Smooth muscle cell (in vitro differentiated cells): ENCODE data around the gene CCDC106. TPM values are rescaled to one million over a fixed set of nuclear protein-coding genes. Genes with fewer than 3 reads are reported as not detected.

Experiments used
- DNase-seq: peaks from one replicate; lab custom pipeline; 2025; ENCODE audit not compliant: unreplicated experiment; lab: John Stamatoyannopoulos, UW
- H2AFZ ChIP-seq: fragments of 200-600 bp; sonication (generic); 2 replicates; pipeline ENCODE4 v1.6.0; 2016; ENCODE audit warnings: antibody characterized with exemption, low read depth, mild to moderate bottlenecking
- H3F3A ChIP-seq: fragments of 200-600 bp; sonication (generic); 2 replicates; pipeline ENCODE4 v1.6.0; 2017; ENCODE audit warnings: antibody characterized with exemption, low read depth
- H3K27ac ChIP-seq: fragments of 200-600 bp; sonication (generic); 2 replicates; pipeline ENCODE4 v1.5.1; 2016; ENCODE audit warnings: low read depth, mild to moderate bottlenecking
- H3K27me3 ChIP-seq: fragments of 200-600 bp; sonication (generic); 2 replicates; pipeline ENCODE4 v1.6.1; 2016; ENCODE audit warnings: low read depth, mild to moderate bottlenecking
- H3K36me3 ChIP-seq: fragments of 200-600 bp; sonication (generic); 2 replicates; pipeline ENCODE4 v1.5.1; 2016; ENCODE audit warnings: low read depth
- H3K4me1 ChIP-seq: fragments of 200-600 bp; sonication (generic); 2 replicates; pipeline ENCODE4 v1.5.1; 2016; ENCODE audit warnings: low read depth
- H3K4me2 ChIP-seq: fragments of 200-600 bp; sonication (generic); 2 replicates; pipeline ENCODE4 v1.6.0; 2016; ENCODE audit warnings: mild to moderate bottlenecking
- H3K4me3 ChIP-seq: fragments of 200-600 bp; sonication (generic); 2 replicates; pipeline ENCODE4 v1.5.1; 2016; ENCODE audit warnings: mild to moderate bottlenecking
- H3K79me2 ChIP-seq: fragments of 200-600 bp; sonication (generic); 2 replicates; pipeline ENCODE4 v1.6.0; 2016; ENCODE audit warnings: low read depth, mild to moderate bottlenecking
- H3K9ac ChIP-seq: fragments of 200-600 bp; sonication (generic); 2 replicates; pipeline ENCODE4 v1.6.0; 2016; ENCODE audit warnings: low read depth
- H3K9me3 ChIP-seq: fragments of 200-600 bp; sonication (generic); replicated peaks from 2 replicates; pipeline ENCODE4 v1.5.1; 2016; ENCODE audit warnings: low read depth
- H4K20me1 ChIP-seq: fragments of 200-600 bp; sonication (generic); 2 replicates; pipeline ENCODE4 v1.6.0; 2016; ENCODE audit warnings: low read depth
- WGBS: methylation state at CpG from one replicate; pipeline ENCODE4 v1.1.7; 2016; ENCODE audit warnings: low lambda C conversion rate; 5-methylcytosine and 5-hydroxymethylcytosine counted together
- polyA plus RNA-seq: library from polyadenylated mRNA; unstranded; fragments of >200 nt; fragmentation: Nextera tagmentation; extraction: Ambion mirVana; gene quantifications from 2 replicates; pipeline ENCODE4 v1.2.1, GENCODE V29; 2016
- total RNA-seq: library from RNA; depleted of rRNA; stranded (reverse); fragments of >200 nt; gene quantifications from 2 replicates; pipeline ENCODE4 v1.2.3, GENCODE V29; 2014
- TF ChIP-seq, protein P1 (sequence below): fragments of 200-600 bp; sonication (generic); IDR thresholded peaks from 2 replicates; pipeline ENCODE4 v1.5.1; 2017; ENCODE audit warnings: borderline replicate concordance, mild to moderate bottlenecking, antibody characterized with exemption; ENCODE audit not compliant: insufficient read depth, poor library complexity, severe bottlenecking

CCDC106 gene
- total and polyA plus RNA-seq, 2 experiments from 2014 or later, result 6.9 to 18.3 TPM

GRCh38 chr19:55686311-55687050 is 38.5 kb downstream of the CCDC106 start:
- no peaks in the 10 kb centered on the region for H3K27me3 ChIP-seq
- no peaks in the 10 kb centered on the region for H3K9me3 ChIP-seq
- no peak overlapping the region for H2AFZ ChIP-seq
- peaks cover 90% of the 10 kb centered on the region for H4K20me1 ChIP-seq
- TF ChIP-seq, protein P1, sequence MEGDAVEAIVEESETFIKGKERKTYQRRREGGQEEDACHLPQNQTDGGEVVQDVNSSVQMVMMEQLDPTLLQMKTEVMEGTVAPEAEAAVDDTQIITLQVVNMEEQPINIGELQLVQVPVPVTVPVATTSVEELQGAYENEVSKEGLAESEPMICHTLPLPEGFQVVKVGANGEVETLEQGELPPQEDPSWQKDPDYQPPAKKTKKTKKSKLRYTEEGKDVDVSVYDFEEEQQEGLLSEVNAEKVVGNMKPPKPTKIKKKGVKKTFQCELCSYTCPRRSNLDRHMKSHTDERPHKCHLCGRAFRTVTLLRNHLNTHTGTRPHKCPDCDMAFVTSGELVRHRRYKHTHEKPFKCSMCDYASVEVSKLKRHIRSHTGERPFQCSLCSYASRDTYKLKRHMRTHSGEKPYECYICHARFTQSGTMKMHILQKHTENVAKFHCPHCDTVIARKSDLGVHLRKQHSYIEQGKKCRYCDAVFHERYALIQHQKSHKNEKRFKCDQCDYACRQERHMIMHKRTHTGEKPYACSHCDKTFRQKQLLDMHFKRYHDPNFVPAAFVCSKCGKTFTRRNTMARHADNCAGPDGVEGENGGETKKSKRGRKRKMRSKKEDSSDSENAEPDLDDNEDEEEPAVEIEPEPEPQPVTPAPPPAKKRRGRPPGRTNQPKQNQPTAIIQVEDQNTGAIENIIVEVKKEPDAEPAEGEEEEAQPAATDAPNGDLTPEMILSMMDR, result no peak
- no peak overlapping the region for H3K4me2 ChIP-seq
- H3F3A ChIP-seq, result no peaks in the 10 kb centered on the region
- no peak overlapping the region for H3K27ac ChIP-seq
- DNase-seq, result no peak
- H3K79me2 ChIP-seq, result peaks cover 48% of the 10 kb centered on the region
- H3K36me3 ChIP-seq, result no peaks in the 10 kb centered on the region
- 99% methylated on average over 28 of the region's 29 CpGs for WGBS
- no peak overlapping the region for H3K9ac ChIP-seq
- H3K4me1 ChIP-seq, result no peaks in the 10 kb centered on the region
- no peak overlapping the region for H3K4me3 ChIP-seq

- H3K4me2 ChIP-seq, result no peak overlapping the region
- no peak overlapping the region for H2AFZ ChIP-seq
- H4K20me1 ChIP-seq, result peaks cover 86% of the 10 kb centered on the region
- no peaks in the 10 kb centered on the region for H3F3A ChIP-seq
- H3K27ac ChIP-seq, result no peak overlapping the region
- TF ChIP-seq, protein P1, result no peak
- H3K27me3 ChIP-seq, result no peaks in the 10 kb centered on the region
- WGBS, result 98% methylated on average over 22 of the region's 22 CpGs
- no peaks in the 10 kb centered on the region for H3K4me1 ChIP-seq
- no peaks in the 10 kb centered on the region for H3K36me3 ChIP-seq
- H3K79me2 ChIP-seq, result peaks cover 38% of the 10 kb centered on the region
- DNase-seq, result no peak
- H3K9ac ChIP-seq, result no peak overlapping the region
- H3K4me3 ChIP-seq, result no peak overlapping the region
- no peaks in the 10 kb centered on the region for H3K9me3 ChIP-seq
Measured at GRCh38 chr19:55687281-55688201, 39.5 kb downstream of the CCDC106 start.

GRCh38 chr19:55688422-55689218 is 40.6 kb downstream of the CCDC106 start:
- no peak overlapping the region for H3K4me3 ChIP-seq
- no peaks in the 10 kb centered on the region for H3K9me3 ChIP-seq
- DNase-seq, result no peak
- H2AFZ ChIP-seq, result no peak overlapping the region
- peaks cover 76% of the 10 kb centered on the region for H4K20me1 ChIP-seq
- H3K4me1 ChIP-seq, result no peaks in the 10 kb centered on the region
- no peak overlapping the region for H3K9ac ChIP-seq
- H3K36me3 ChIP-seq, result no peaks in the 10 kb centered on the region
- WGBS, result 91% methylated on average over 16 of the region's 27 CpGs
- no peak overlapping the region for H3K27ac ChIP-seq
- no peaks in the 10 kb centered on the region for H3K27me3 ChIP-seq
- H3K4me2 ChIP-seq, result no peak overlapping the region
- H3K79me2 ChIP-seq, result peaks cover 27% of the 10 kb centered on the region
- TF ChIP-seq, protein P1, result no peak
- H3F3A ChIP-seq, result no peaks in the 10 kb centered on the region
